IMR-90 (cell line): Measurements from ENCODE around the gene RINT1. TPM values are rescaled to one million over a fixed set of nuclear protein-coding genes. Genes with fewer than 3 reads are reported as not detected.

Experiments used
- ATAC-seq: fragments of 200-7000 bp; cut with Tn5 transposase; 2 replicates; pipeline ENCODE4 v1.9.1; 2020; ENCODE audit warnings: low read depth, mild to moderate bottlenecking, moderate library complexity
- BruUV-seq: library from RNA; stranded (reverse); fragments of 400-500 nt; replicated peaks from 2 replicates; lab custom pipeline; 2021; lab: Mats Ljungman, UMichigan
- CTCF ChIA-PET: fragments of 300-600 bp; formaldehyde crosslinking; extraction: SDS; loops from one replicate; lab custom pipeline; 2021; ENCODE audit warnings: antibody characterized with exemption; lab: Yijun Ruan, JAX
- POLR2A ChIA-PET: fragments of 300-600 bp; sonication (Branson Sonifier 250); formaldehyde crosslinking; loops from one replicate; lab custom pipeline; 2022; ENCODE audit warnings: antibody characterized with exemption; ENCODE audit not compliant: unreplicated experiment; lab: Charles Lee
- DNase-seq: peaks from one replicate; pipeline ENCODE4 v3.0.0; 2013
- H2AFZ ChIP-seq: replicated peaks from 2 replicates; pipeline ENCODE3; 2013; ENCODE audit warnings: low read length, mild to moderate bottlenecking; ENCODE audit not compliant: poor library complexity
- H2AK5ac ChIP-seq: 2 replicates; pipeline ENCODE4 v1.6.1; 2013; ENCODE audit warnings: low read depth, low read length, inconsistent platforms
- H2AK9ac ChIP-seq: replicated peaks from 2 replicates; pipeline ENCODE3; 2013; ENCODE audit warnings: mild to moderate bottlenecking, low read depth, low read length, moderate library complexity; ENCODE audit not compliant: poor library complexity
- H2BK120ac ChIP-seq: 2 replicates; pipeline ENCODE4 v1.6.1; 2013; ENCODE audit warnings: low read depth, low read length, inconsistent platforms
- H2BK15ac ChIP-seq: 3 replicates; pipeline ENCODE4 v1.6.1; 2013; ENCODE audit warnings: low read depth, low read length, inconsistent platforms
- H2BK20ac ChIP-seq: 2 replicates; pipeline ENCODE4 v1.6.1; 2013; ENCODE audit warnings: low read depth, mild to moderate bottlenecking, inconsistent platforms, low read length, moderate library complexity
- H2BK5ac ChIP-seq: 2 replicates; pipeline ENCODE4 v1.6.1; 2013; ENCODE audit warnings: mild to moderate bottlenecking, low read depth, low read length, inconsistent platforms; ENCODE audit not compliant: poor library complexity, severe bottlenecking
- H3K14ac ChIP-seq: replicated peaks from 2 replicates; pipeline ENCODE4 v1.6.1; 2013; ENCODE audit warnings: low read depth, low read length, inconsistent platforms
- H3K18ac ChIP-seq: 2 replicates; pipeline ENCODE4 v1.6.1; 2013; ENCODE audit warnings: low read depth, low read length, control low read depth
- H3K23ac ChIP-seq: 2 replicates; pipeline ENCODE4 v1.6.1; 2013; ENCODE audit warnings: low read depth, low read length, inconsistent platforms
- H3K27ac ChIP-seq: 2 replicates; pipeline ENCODE4 v1.5.1; 2013; ENCODE audit warnings: mild to moderate bottlenecking, control low read depth, low read length; ENCODE audit not compliant: insufficient read depth
- H3K27me3 ChIP-seq: 2 replicates; pipeline ENCODE4 v1.6.1; 2013; ENCODE audit warnings: low read length; ENCODE audit not compliant: control insufficient read depth, insufficient read depth
- H3K36me3 ChIP-seq: 2 replicates; pipeline ENCODE4 v1.6.1; 2013; ENCODE audit warnings: low read length, mixed read lengths; ENCODE audit not compliant: control insufficient read depth, insufficient read depth
- H3K4ac ChIP-seq: 2 replicates; pipeline ENCODE4 v1.6.1; 2013; ENCODE audit warnings: low read depth, low read length, inconsistent platforms
- H3K4me1 ChIP-seq: 2 replicates; pipeline ENCODE4 v1.6.1; 2013; ENCODE audit warnings: low read length, mixed read lengths; ENCODE audit not compliant: control insufficient read depth, insufficient read depth
- H3K4me2 ChIP-seq: 2 replicates; pipeline ENCODE4 v1.6.1; 2013; ENCODE audit warnings: low read depth, mild to moderate bottlenecking, control low read depth, low read length, moderate library complexity
- H3K4me3 ChIP-seq: 2 replicates; pipeline ENCODE4 v1.5.1; 2013; ENCODE audit warnings: low read depth, mild to moderate bottlenecking, control low read depth, low read length, moderate library complexity; ENCODE audit not compliant: insufficient read depth
- H3K56ac ChIP-seq: 2 replicates; pipeline ENCODE4 v1.6.1; 2013; ENCODE audit warnings: low read length, inconsistent platforms; ENCODE audit not compliant: insufficient read depth; ENCODE audit errors: extremely low read depth
- H3K79me1 ChIP-seq, 2 experiments: 2 replicates each; pipeline ENCODE4 v1.6.1; 2013; ENCODE audit warnings: low read length in 2 of 2, inconsistent platforms in 1 of 2, low read depth in 1 of 2
- H3K9ac ChIP-seq: 2 replicates; pipeline ENCODE4 v1.6.1; 2013; ENCODE audit warnings: low read depth, low read length, control low read depth
- H3K9me1 ChIP-seq: 2 replicates; pipeline ENCODE4 v1.6.1; 2013; ENCODE audit warnings: low read length, inconsistent platforms; ENCODE audit not compliant: insufficient read depth
- H3K9me3 ChIP-seq: 2 replicates; pipeline ENCODE4 v1.6.1; 2013; ENCODE audit warnings: low read length; ENCODE audit not compliant: control insufficient read depth, insufficient read depth
- H4K20me1 ChIP-seq: 2 replicates; pipeline ENCODE4 v1.6.1; 2013; ENCODE audit warnings: low read length, inconsistent platforms; ENCODE audit not compliant: insufficient read depth
- H4K5ac ChIP-seq: 2 replicates; pipeline ENCODE4 v1.6.1; 2013; ENCODE audit warnings: mild to moderate bottlenecking, low read depth, low read length, control low read depth
- H4K8ac ChIP-seq, 2 experiments: 2 replicates each; pipeline ENCODE4 v1.6.1; 2013; ENCODE audit warnings: low read depth in 2 of 2, low read length in 2 of 2, control low read depth in 1 of 2, inconsistent platforms in 1 of 2
- H4K91ac ChIP-seq: 2 replicates; pipeline ENCODE4 v1.6.1; 2013; ENCODE audit warnings: low read depth, low read length, inconsistent platforms; ENCODE audit not compliant: insufficient read depth
- BHLHE40 ChIP-seq: fragments of 150-350 bp; IDR thresholded peaks from 2 replicates; pipeline ENCODE4 v1.6.1; 2016; ENCODE audit warnings: mild to moderate bottlenecking, low read depth, low read length
- CEBPB ChIP-seq: IDR thresholded peaks from 2 replicates; pipeline ENCODE4 v1.6.1; 2012; ENCODE audit warnings: low read depth, low read length, improper control_type of control experiment
- NFE2L2 ChIP-seq: fragments of 150-350 bp; IDR thresholded peaks from 2 replicates; pipeline ENCODE4 v1.6.1; 2016; ENCODE audit warnings: low read depth, mild to moderate bottlenecking, low read length
- RAD21 ChIP-seq: IDR thresholded peaks from 2 replicates; pipeline ENCODE4 v1.6.1; 2012; ENCODE audit warnings: low read length, improper control_type of control experiment
- SMC3 ChIP-seq: fragments of 150-350 bp; IDR thresholded peaks from 2 replicates; pipeline ENCODE4 v1.6.1; 2016; ENCODE audit warnings: low read depth, mild to moderate bottlenecking, antibody characterized with exemption, low read length, moderate library complexity
- WGBS, 2 experiments: methylation state at CpG; one replicate each; pipeline versions ENCODE4 v1.1.5 to v1.1.7; 2013; ENCODE audit warnings: missing lambda C conversion rate in 2 of 2; ENCODE audit not compliant: insufficient read length in 1 of 2; ENCODE audit errors: extremely low coverage in 2 of 2; 5-methylcytosine and 5-hydroxymethylcytosine counted together
- dilution Hi-C: fragments of 300-500 bp; cut with HindIII; formaldehyde crosslinking; loops from one replicate; pipeline ENCODE4 v1.14.3; 2018; ENCODE audit warnings: low sequenced_read_pairs; ENCODE audit not compliant: unreplicated experiment
- in situ Hi-C: fragments of 300-500 bp; cut with MboI; formaldehyde crosslinking; loops from 3 replicates; pipeline ENCODE4 v1.14.3; 2019; ENCODE audit warnings: low sequenced_read_pairs, inconsistent platforms, mixed read lengths
- intact Hi-C: fragments of 100-400 bp; cut with micrococcal nuclease; formaldehyde crosslinking; loops from 2 replicates; pipeline ENCODE4 v1.10.0; 2022
- polyA plus RNA-seq, 3 experiments: library from polyadenylated mRNA; depleted of rRNA; stranded (reverse); fragments of >200 nt; gene quantifications; 2 replicates each; pipeline ENCODE4 v1.2.3, GENCODE V29; 2012; ENCODE audit warnings: low replicate concordance in 1 of 3
- total RNA-seq: library from RNA; depleted of rRNA; stranded (reverse); fragments of >200 nt; gene quantifications from 2 replicates; pipeline ENCODE4 v1.2.3, GENCODE V29; 2012
- TF ChIP-seq, protein P1 (sequence below): conservative IDR thresholded peaks from 2 replicates; pipeline ENCODE4 v1.5.1; 2012; ENCODE audit warnings: mild to moderate bottlenecking, low read depth, low read length, improper control_type of control experiment

RINT1 gene
- total and polyA plus RNA-seq, 2 of the 4 experiments (the other 2 are of a cell fraction), result 15.9 to 23.1 TPM

GRCh38 chr7:105589356-105590077, 57.5 kb downstream of the RINT1 start:
- intact Hi-C loops, result loop anchor here (5.0 to 10.0 kb wide), 2 partner anchors 187 to 455 kb away; no protein-coding TSS in a partner anchor
- Histone ChIP-seq H4K8ac (no peak overlapping the region), H2BK20ac (no peak overlapping the region), H3K9me1 (no peaks in the 10 kb centered on the region), H3K27me3 (0 out of 2 replicates have a peak, but pooled peaks cover under 1% of the 10 kb centered on the region), H3K9me3 (no peaks in the 10 kb centered on the region), H2AK9ac (no peak overlapping the region), H3K27ac (no peak overlapping the region), H2BK120ac (no peak overlapping the region), H3K56ac (no peak overlapping the region), H3K4me3 (no peak overlapping the region), H3K4me1 (no peaks in the 10 kb centered on the region), H2BK15ac (no peak overlapping the region), H2BK5ac (no peak overlapping the region), H3K23ac (no peak overlapping the region), H3K36me3 (no peaks in the 10 kb centered on the region), H3K4ac (no peak overlapping the region), H3K9ac (no peak overlapping the region), H4K91ac (no peak overlapping the region), H2AFZ (peak overlapping the region; percentile 52), H4K20me1 (no peaks in the 10 kb centered on the region), H3K14ac (no peak overlapping the region), H3K79me1 (no peaks in the 10 kb centered on the region), H3K18ac (no peak overlapping the region), H3K4me2 (no peak overlapping the region), H2AK5ac (no peak overlapping the region), H4K5ac (no peak overlapping the region)
- peak; percentile 81 for DNase-seq
- dilution Hi-C loops, result no loop called here
- WGBS, 2 experiments, result 40% methylated on average over 4 of the region's 6 CpGs; no CpG with 5 or more reads in 1 of the 2 experiments
- ChIA-PET POLR2A (no interaction called here), CTCF (interaction anchor here (0.6 to 1.0 kb wide), 3 partner anchors 8 to 947 kb away, joined by 3 to 5 read pairs (median 3); partner anchors contain the start of gene SRPK2)
- in situ Hi-C loops, result no loop called here
- TF ChIP-seq, protein P1, sequence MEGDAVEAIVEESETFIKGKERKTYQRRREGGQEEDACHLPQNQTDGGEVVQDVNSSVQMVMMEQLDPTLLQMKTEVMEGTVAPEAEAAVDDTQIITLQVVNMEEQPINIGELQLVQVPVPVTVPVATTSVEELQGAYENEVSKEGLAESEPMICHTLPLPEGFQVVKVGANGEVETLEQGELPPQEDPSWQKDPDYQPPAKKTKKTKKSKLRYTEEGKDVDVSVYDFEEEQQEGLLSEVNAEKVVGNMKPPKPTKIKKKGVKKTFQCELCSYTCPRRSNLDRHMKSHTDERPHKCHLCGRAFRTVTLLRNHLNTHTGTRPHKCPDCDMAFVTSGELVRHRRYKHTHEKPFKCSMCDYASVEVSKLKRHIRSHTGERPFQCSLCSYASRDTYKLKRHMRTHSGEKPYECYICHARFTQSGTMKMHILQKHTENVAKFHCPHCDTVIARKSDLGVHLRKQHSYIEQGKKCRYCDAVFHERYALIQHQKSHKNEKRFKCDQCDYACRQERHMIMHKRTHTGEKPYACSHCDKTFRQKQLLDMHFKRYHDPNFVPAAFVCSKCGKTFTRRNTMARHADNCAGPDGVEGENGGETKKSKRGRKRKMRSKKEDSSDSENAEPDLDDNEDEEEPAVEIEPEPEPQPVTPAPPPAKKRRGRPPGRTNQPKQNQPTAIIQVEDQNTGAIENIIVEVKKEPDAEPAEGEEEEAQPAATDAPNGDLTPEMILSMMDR, result peak; percentile 85
- TF ChIP-seq CEBPB, result no peak
- TF ChIP-seq SMC3, result peak; percentile 56
- TF ChIP-seq RAD21, result peak; percentile 81
- TF ChIP-seq NFE2L2, result no peak
- no peak for TF ChIP-seq BHLHE40
- peak; percentile 99 for ATAC-seq
- BruUV-seq, result no TSS peak
